Small intestine (tissue), 7 donors: ENCODE data around the gene PXDN. TPM values are rescaled to one million over a fixed set of nuclear protein-coding genes. Genes with fewer than 3 reads are reported as not detected.
A peak's percentile ranks its signal among the peaks of the same experiment; 100 is the strongest.

Source experiments
- DNase-seq, 2 donors: peaks; one replicate each; pipeline versions ENCODE4 v3.0.0 to v3.0.0-alpha.2; 2013
- FAIRE-seq: peaks from 2 replicates; lab custom pipeline; 2012; peaks lifted over from hg19 to GRCh38; lab: Jason Lieb, UNC
- H3K27ac ChIP-seq, 3 donors: one replicate each; pipeline ENCODE4 v1.5.1; 2013; ENCODE audit warnings: low read length in 2 of 3, mild to moderate bottlenecking in 2 of 3, control low read depth in 1 of 3, inconsistent platforms in 1 of 3, low read depth in 1 of 3, moderate library complexity in 1 of 3
- H3K27me3 ChIP-seq, 3 donors: one replicate each; pipeline ENCODE4 v1.6.1; 2013; ENCODE audit warnings: low read length in 3 of 3, inconsistent platforms in 1 of 3; ENCODE audit not compliant: control insufficient read depth in 3 of 3, insufficient read depth in 3 of 3
- H3K36me3 ChIP-seq, 3 donors: one replicate each; pipeline ENCODE4 v1.6.1; 2013; ENCODE audit warnings: low read length in 3 of 3, inconsistent platforms in 1 of 3, low read depth in 1 of 3, mild to moderate bottlenecking in 1 of 3, moderate library complexity in 1 of 3; ENCODE audit not compliant: control insufficient read depth in 3 of 3, insufficient read depth in 2 of 3
- H3K4me1 ChIP-seq, 3 donors: one replicate each; pipeline ENCODE4 v1.6.1; 2013; ENCODE audit warnings: low read length in 2 of 3, inconsistent platforms in 1 of 3, low read depth in 1 of 3, mild to moderate bottlenecking in 1 of 3, moderate library complexity in 1 of 3; ENCODE audit not compliant: control insufficient read depth in 3 of 3, insufficient read depth in 2 of 3
- H3K4me3 ChIP-seq, 3 donors: one replicate each; pipeline ENCODE4 v1.5.1; 2013; ENCODE audit warnings: low read length in 3 of 3, control low read depth in 1 of 3, inconsistent platforms in 1 of 3, low read depth in 1 of 3, mild to moderate bottlenecking in 1 of 3, moderate library complexity in 1 of 3
- H3K9me3 ChIP-seq, 2 donors: one replicate each; pipeline ENCODE4 v1.6.1; 2013; ENCODE audit warnings: low read depth in 1 of 2, low read length in 1 of 2; ENCODE audit not compliant: control insufficient read depth in 2 of 2, insufficient read depth in 1 of 2
- WGBS, 3 donors: extraction: QIAGEN DNeasy Blood & Tissue Kit; methylation state at CpG; one replicate each; pipeline ENCODE4 v1.1.7; 2013; 5-methylcytosine and 5-hydroxymethylcytosine counted together
- polyA plus RNA-seq, 4 donors: library from polyadenylated mRNA; stranded (reverse) in 3 of 4; unstranded in 1 of 4; fragments of 200-250 nt in 3 of 4; fragments of 120-200 nt in 1 of 4; gene quantifications; one replicate each; pipeline versions ENCODE4 v1.2.1 to v1.2.3, GENCODE V29; 2013
- donor health status: healthy with polysubstance abuse.
- donor health status: control.
- donor health status: control.
- donor health status: Bipolar disorder and iron deficiency.
- donor health status: healthy.

The PXDN gene
- polyA plus RNA-seq, 4 donors: 0.81 to 38.9 (median 6.6) TPM

DNA sequence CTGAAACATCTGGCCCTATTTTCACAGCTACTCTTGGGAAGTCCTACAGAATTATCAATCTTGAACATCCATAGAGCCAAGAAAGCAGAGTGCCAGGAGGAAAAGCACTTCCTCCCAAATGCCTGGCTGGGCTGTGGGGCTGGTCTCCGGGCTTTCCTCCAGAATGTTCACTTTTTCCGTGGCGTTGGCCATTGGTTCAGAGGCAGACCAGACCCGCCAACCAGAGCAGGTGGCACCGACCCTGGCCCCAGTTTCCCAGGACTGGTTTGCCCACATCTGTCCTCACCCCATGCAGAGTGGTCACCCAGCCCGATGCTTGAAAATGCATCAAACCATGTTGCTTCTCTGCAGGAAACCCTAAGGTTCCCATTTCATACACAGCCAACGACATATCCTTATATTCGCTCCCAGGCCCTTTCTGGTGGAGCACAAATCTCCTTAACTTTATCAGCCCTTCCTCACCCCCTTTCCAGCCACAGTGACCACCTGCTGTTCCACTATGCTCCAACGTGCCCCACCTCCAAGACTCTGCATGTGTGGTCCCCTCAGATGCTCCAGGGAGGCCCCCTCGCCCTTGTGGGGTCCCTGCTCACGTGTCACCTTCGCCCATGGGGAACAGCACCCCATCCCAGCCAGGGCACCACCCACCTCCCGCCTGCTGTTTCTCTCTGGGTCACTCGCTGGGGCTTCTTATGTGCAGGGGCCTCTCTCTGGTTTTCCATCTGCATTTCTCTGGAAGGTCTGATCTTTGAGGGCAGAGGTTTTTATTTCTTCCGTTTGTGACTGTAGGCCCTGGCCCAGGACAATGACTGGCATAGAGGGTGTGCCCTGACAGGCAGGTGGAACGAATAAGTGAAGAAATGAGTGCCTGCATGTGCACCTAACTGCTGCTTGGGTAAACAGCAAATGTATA, 92.9 kb downstream of the PXDN start:
- Histone ChIP-seq H3K9me3 (peaks cover 0 to 2% of the 10 kb centered on the region in 2 donors), H3K36me3 (peaks cover 0 to 46% (median 3%) of the 10 kb centered on the region in 3 donors), H3K27ac (no peak overlapping the region), H3K4me1 (no peaks in the 10 kb centered on the region), H3K27me3 (no peaks in the 10 kb centered on the region), H3K4me3 (no peak overlapping the region)
- 69 to 76% (median 72%) methylated on average over 16 of the region's 16 CpGs for WGBS, 3 donors
- DNase-seq (no peak), FAIRE-seq (no peak)

GRCh38 chr2:1650085-1650872, 94.0 kb downstream of the PXDN start:
- Histone ChIP-seq H3K4me3 (no peak overlapping the region), H3K36me3 (peaks cover 0 to 51% (median 3%) of the 10 kb centered on the region in 3 donors), H3K27ac (no peak overlapping the region), H3K9me3 (peaks cover 0 to 2% of the 10 kb centered on the region in 2 donors), H3K4me1 (no peaks in the 10 kb centered on the region), H3K27me3 (no peaks in the 10 kb centered on the region)
- 84 to 89% (median 86%) methylated on average over 19 of the region's 19 CpGs for WGBS, 3 donors
- FAIRE-seq (no peak), DNase-seq (no peak)

DNA sequence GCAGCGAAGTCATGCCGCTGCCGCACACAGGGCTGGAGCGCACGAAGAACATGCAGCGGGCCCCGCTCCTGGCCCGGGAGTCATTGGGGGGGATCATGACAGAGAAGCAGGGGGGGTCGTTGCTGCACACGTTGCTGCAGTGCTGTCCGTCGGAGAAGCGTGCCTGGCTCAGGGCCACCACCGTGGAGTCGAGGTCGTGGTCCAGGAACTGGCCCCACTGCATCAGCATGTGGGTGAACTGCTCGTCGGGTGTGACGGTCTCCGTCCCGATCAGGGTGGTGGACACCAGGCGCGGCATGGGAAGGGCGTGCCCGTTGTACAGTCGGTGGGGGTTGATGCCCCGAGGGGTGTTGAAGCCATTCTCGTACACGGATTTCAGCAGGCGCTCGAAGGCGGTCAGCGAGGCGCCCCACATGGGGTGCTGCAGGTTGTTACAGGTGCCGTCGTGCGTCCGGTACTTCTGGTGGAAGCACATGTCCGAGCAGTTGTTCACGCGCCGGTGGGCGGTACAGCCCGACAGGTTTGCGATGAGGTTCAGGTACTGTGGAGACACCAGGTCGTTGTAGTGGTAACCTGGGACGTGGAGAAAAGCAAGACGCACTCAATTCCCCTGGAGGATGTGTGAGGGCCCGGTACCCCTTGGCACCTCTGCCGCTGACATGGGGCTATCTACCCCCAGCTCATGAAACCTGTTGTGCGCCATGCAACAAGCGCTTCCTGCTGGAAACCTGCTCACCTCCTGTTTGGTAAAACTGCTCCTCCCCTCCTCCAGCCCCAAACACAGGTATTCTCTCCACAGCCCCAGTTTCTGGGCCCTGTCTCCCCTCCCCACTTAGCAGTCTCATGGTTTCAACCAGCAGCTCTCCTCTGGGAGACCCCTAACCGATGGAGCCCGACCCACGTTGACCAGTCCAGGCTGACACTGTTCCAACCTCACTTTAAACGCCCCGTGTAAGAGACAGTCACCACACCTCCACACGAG, 94.9 kb downstream of the PXDN start:
- Histone ChIP-seq H3K27me3 (no peaks in the 10 kb centered on the region), H3K4me3 (no peak overlapping the region), H3K27ac (no peak overlapping the region), H3K4me1 (no peaks in the 10 kb centered on the region), H3K9me3 (peaks cover 0 to 2% of the 10 kb centered on the region in 2 donors), H3K36me3 (peaks cover 0 to 52% (median 3%) of the 10 kb centered on the region in 3 donors)
- FAIRE-seq (no peak), DNase-seq (no peak)
- WGBS, 3 donors: 94 to 95% (median 94%) methylated on average over 58 of the region's 58 CpGs

DNA sequence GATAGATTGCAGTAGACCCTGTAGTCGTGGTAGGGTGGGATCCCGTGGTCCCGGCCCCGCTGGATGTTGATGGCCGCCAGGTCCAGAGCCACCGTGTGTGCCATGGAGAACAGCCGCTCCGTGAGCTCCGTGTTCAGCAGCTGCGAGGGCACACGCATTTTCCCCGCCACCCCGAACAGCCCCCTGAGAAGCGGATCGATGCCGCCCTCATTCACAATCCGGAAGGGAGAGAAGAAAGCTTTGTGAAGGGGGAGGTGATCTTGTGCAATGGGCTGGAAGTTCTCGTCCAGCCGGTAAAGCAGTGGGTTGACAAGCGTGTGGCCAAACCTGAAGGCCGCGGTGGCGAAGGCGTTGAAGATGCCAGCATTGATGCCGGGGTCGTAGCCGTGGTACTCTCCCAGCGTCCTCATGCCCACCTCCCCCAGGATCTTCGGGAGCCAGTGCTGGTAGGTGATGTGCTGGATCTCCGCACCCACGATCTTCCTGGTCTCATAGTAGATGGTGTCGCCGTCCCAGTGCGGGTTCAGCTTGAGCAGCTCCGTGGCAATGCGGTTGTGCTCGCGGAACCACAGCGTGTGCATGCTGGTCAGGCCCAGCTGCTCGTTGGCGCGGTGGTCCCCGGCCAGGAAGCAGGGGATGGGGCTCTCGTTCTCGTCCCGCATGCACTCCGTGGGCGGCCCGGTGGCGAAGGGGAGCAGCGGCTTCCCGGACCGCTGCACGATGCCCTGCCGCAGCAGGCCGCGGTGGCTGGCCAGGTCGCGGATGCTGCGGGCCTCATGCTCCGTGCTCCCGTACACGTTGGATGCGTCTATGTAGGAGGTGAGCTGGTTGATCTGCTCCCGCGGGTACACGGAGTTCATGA, 95.8 kb downstream of the PXDN start:
- no peak for FAIRE-seq
- DNase-seq: no peak
- no peak overlapping the region for H3K4me3 ChIP-seq

GRCh38 chr2:1647417-1648240, 96.7 kb downstream of the PXDN start:
- H3K27ac ChIP-seq: no peak overlapping the region
- no peaks in the 10 kb centered on the region for H3K27me3 ChIP-seq
- FAIRE-seq (no peak), DNase-seq (no peak)
- peaks cover 0 to 53% (median 3%) of the 10 kb centered on the region in 3 donors for H3K36me3 ChIP-seq
- H3K4me3 ChIP-seq: no peak overlapping the region
- WGBS, 3 donors: 85 to 90% (median 87%) methylated on average over 20 of the region's 20 CpGs
- H3K4me1 ChIP-seq: no peaks in the 10 kb centered on the region
- peaks cover 0 to 2% of the 10 kb centered on the region in 2 donors for H3K9me3 ChIP-seq

More for the DNA sequence above, 95.8 kb downstream of the PXDN start:
- peaks cover 0 to 2% of the 10 kb centered on the region in 2 donors for H3K9me3 ChIP-seq
- no peaks in the 10 kb centered on the region for H3K4me1 ChIP-seq
- H3K36me3 ChIP-seq: peaks cover 0 to 53% (median 3%) of the 10 kb centered on the region in 3 donors
- H3K27ac ChIP-seq: no peak overlapping the region
- H3K27me3 ChIP-seq: no peaks in the 10 kb centered on the region
- 96 to 97% (median 97%) methylated on average over 67 of the region's 67 CpGs for WGBS, 3 donors

DNA sequence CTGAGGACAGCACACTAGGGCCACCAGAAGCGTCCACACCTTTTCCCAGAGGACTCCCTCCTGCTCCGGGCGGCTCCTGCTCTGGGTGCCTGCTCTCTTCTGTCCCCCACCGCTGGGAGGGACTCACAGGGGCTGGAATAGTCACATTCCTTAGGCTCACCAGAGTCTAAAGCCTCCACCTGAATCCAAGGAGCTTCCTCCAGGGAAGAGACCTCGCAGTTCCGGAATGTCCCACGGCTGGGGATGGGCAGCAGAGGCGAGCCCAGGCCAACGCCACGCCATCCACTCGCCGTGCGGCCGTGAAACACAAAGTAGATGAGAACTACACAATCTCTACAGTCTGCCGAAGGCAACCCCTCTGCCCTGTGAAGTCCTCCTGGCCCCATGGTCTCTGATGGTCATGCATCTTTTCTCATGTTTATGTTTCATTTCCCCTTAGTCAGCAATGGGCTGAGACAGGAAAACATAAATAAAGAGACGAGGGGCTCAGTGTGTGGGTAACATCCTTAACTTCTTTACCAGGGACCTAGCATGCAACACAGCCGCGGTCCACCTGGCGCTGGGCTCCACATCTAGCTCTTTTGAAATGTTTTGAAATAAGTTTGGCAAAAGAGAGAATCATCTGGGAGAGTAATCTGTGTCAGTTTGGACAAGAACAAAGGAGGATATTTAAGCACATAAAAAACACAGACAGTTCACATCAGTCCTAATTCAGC, 98.4 kb downstream of the PXDN start:
- Histone ChIP-seq H3K27me3 (no peaks in the 10 kb centered on the region), H3K9me3 (peaks cover 0 to 2% of the 10 kb centered on the region in 2 donors), H3K27ac (peak overlapping the region in 1 of 3 donors; percentile 63), H3K4me3 (no peak overlapping the region), H3K4me1 (peaks cover 0 to under 1% (median 0%) of the 10 kb centered on the region in 3 donors), H3K36me3 (peaks cover 0 to 45% (median 3%) of the 10 kb centered on the region in 3 donors)
- DNase-seq (no peak), FAIRE-seq (no peak)
- WGBS, 3 donors: 75 to 88% (median 85%) methylated on average over 19 of the region's 19 CpGs
